DMS 273 (cell line): ENCODE measurements around the gene HLA-DRA.

ENCODE experiments used
- DNase-seq: peaks from one replicate; lab custom pipeline; 2025; ENCODE audit not compliant: unreplicated experiment; lab: John Stamatoyannopoulos, UW

The HLA-DRA gene

GRCh38 chr6:32439602-32440214 is at the start of gene HLA-DRA:
Gene HLA-DRA (plus strand): TSS chr6:32439887. CDS start chr6:32439951, 64 bp downstream.
- peak; percentile 78 for DNase-seq

GRCh38 chr6:32391505-32391904 is 48.2 kb upstream of the HLA-DRA start:
- DNase-seq: no peak

GRCh38 chr6:32393665-32394420 is 45.8 kb upstream of the HLA-DRA start:
- DNase-seq: no peak

- DNase-seq: no peak
Observed at GRCh38 chr6:32396028-32396427, 43.7 kb upstream of the HLA-DRA start.

- DNase-seq: no peak
Observed at GRCh38 chr6:32397252-32397920, 42.3 kb upstream of the HLA-DRA start.

- DNase-seq: no peak
Observed at GRCh38 chr6:32401284-32401963, 38.3 kb upstream of the HLA-DRA start.

GRCh38 chr6:32402812-32403211 is 36.9 kb upstream of the HLA-DRA start:
- no peak for DNase-seq

GRCh38 chr6:32405656-32406055 is 34.0 kb upstream of the HLA-DRA start:
- DNase-seq: no peak

- no peak for DNase-seq
Observed at GRCh38 chr6:32406197-32406596, 33.5 kb upstream of the HLA-DRA start.

- no peak for DNase-seq
Observed at GRCh38 chr6:32406857-32407256, 32.8 kb upstream of the HLA-DRA start, which contains the start of gene BTNL2. Gene BTNL2 (minus strand): TSS chr6:32407181. CDS start chr6:32407123, 58 bp downstream.

- DNase-seq: no peak
Observed at GRCh38 chr6:32410906-32411305, 28.8 kb upstream of the HLA-DRA start.

- no peak for DNase-seq
Observed at GRCh38 chr6:32411566-32412327, 27.9 kb upstream of the HLA-DRA start.

- DNase-seq: peak; percentile 79
Observed at GRCh38 chr6:32413427-32414047, 26.1 kb upstream of the HLA-DRA start.

- peak; percentile 83 for DNase-seq
Observed at GRCh38 chr6:32415521-32416019, 24.1 kb upstream of the HLA-DRA start.

GRCh38 chr6:32416036-32416435 is 23.7 kb upstream of the HLA-DRA start:
- DNase-seq: no peak

GRCh38 chr6:32424589-32425300 is 14.9 kb upstream of the HLA-DRA start:
- no peak for DNase-seq

- DNase-seq: no peak
Observed at GRCh38 chr6:32426338-32426737, 13.3 kb upstream of the HLA-DRA start.

GRCh38 chr6:32427218-32427617 is 12.5 kb upstream of the HLA-DRA start:
- no peak for DNase-seq

GRCh38 chr6:32427934-32428474 is 11.7 kb upstream of the HLA-DRA start:
- no peak for DNase-seq
